ENCODE measurements around the gene RAB10.
A peak's percentile ranks its signal among the peaks of the same experiment; 100 is the strongest.
"Not testable (repeated sequence)": the region's sequence is repeated elsewhere in the genome, so short reads cannot be mapped to it uniquely, and the experiment has no call there.

The RAB10 gene

DNA sequence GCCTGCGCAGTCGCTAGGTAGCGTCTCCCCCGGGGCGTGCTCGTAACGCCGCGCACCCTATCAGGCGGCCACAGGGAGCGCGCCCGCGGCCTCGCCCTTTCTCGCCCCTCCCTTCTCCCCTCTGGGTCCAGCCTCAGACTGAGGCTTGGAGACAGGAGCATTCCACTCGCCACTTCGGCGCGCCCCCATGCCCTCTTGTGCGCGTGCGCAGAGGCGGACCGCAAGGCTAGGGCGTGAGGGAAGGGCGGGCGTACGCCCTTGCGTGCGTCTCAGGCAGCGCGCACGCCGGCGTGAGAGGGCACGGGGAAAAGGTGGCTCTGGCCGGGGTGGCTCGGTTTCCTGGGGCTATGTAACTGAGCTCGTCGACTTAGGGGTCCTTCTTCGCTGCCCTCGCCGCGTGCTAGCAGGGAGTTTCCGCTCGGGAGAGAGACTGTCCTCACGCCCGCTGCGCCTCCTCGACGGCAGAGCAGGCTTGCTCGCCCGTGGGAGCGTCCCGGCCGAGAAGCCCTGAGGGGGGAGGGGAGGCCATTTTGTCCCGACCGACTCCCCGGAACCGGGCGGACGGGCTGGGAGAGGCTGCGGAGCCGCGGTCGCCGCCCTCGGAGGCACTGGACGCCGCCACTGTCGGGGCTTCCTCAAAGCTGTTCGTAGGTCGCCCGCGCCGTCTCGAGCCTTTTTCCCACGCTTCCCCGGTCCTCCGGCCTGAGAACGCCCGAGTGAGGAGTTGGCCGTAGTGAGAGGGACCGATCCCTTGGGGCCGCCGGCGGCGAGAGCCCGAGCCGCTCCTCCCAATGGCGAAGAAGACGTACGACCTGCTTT lies at the start of gene RAB10:
Gene RAB10 (plus strand): TSS at position 267 of the 819 bp plus-strand sequence. CDS start 525 bp downstream, at position 792.
- Histone ChIP-seq H3K27ac (ENCODE audit: low read length) (no peak within 1 kb of the TSS), H3K4me1 (ENCODE audit: control insufficient read depth, insufficient read depth, low read length) (peaks cover 2% of the 10 kb centered on the region; the same call in 1 of the 2 replicates), H3K9me3 (ENCODE audit: control insufficient read depth, insufficient read depth, low read length) (no peaks in the 10 kb centered on the region), H3K36me3 (ENCODE audit: control insufficient read depth, insufficient read depth, low read length) (no peaks in the 10 kb centered on the region), H3K27me3 (ENCODE audit: control insufficient read depth, insufficient read depth, low read length) (no peaks in the 10 kb centered on the region), H3K4me3 (ENCODE audit: low read length) (peak within 1 kb of the TSS; percentile 60)
- WGBS (ENCODE audit: insufficient coverage, insufficient read length), result no CpG with 5 or more reads among the region's 94 CpGs
- peak; percentile 98 for DNase-seq (ENCODE audit: low read depth, low spot score)

DNA sequence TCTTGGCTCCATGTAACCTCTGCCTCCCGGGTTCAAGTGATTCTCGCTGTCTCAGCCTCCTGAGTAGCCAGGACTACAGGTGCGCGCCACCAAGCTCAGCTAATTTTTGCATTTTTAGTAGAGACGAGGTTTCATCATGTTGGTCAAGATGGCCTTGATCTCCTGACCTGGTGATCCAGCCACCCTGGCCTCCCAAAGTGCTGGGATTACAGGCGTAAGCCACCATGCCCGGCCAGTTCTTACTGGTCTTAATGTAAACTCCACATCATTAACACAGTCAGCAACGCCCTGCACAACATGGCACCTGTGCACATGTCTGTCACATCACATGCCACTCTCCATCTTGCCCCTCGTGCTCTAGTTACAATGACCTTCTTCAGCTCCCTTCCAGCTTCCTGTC lies 45.8 kb upstream of the RAB10 start:
- Histone ChIP-seq H3K4me3 (ENCODE audit: low read length) (no peak overlapping the region), H3K4me1 (ENCODE audit: control insufficient read depth, insufficient read depth, low read length) (no peaks in the 10 kb centered on the region), H3K9me3 (ENCODE audit: control insufficient read depth, insufficient read depth, low read length) (no peaks in the 10 kb centered on the region), H3K36me3 (ENCODE audit: control insufficient read depth, insufficient read depth, low read length) (no peaks in the 10 kb centered on the region), H3K27ac (ENCODE audit: low read length) (no peak overlapping the region), H3K27me3 (ENCODE audit: control insufficient read depth, insufficient read depth, low read length) (no peaks in the 10 kb centered on the region)
- WGBS (ENCODE audit: insufficient coverage, insufficient read length), result no CpG with 5 or more reads among the region's 9 CpGs
- DNase-seq (ENCODE audit: low read depth, low spot score), result no peak

DNA sequence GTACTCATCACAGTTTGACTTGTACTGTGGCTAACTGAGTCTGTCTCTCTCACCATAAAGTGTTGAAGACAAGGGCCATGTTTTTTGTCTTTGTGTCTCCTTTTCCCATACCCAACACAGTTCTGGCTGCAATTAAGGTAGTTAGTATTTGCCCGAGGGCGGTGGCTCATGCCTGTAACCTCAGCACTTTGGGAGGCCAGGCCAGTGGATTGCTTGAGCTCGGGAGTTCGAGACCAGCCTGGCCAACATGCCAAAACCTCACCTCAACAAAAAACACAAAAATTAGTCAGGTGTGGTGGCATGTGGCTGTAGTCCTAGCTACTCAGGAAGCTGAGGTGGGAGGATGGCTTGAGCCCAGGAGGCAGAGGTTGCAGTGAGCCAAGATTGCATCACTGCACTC lies 44.7 kb upstream of the RAB10 start:
- no peaks in the 10 kb centered on the region for H3K4me1 ChIP-seq (ENCODE audit: control insufficient read depth, insufficient read depth, low read length)
- no CpG with 5 or more reads among the region's 4 CpGs for WGBS (ENCODE audit: insufficient coverage, insufficient read length)
- DNase-seq (ENCODE audit: low read depth, low spot score), result no peak
- no peaks in the 10 kb centered on the region for H3K36me3 ChIP-seq (ENCODE audit: control insufficient read depth, insufficient read depth, low read length)
- H3K4me3 ChIP-seq (ENCODE audit: low read length), result no peak overlapping the region
- no peaks in the 10 kb centered on the region for H3K9me3 ChIP-seq (ENCODE audit: control insufficient read depth, insufficient read depth, low read length)
- no peak overlapping the region for H3K27ac ChIP-seq (ENCODE audit: low read length)
- no peaks in the 10 kb centered on the region for H3K27me3 ChIP-seq (ENCODE audit: control insufficient read depth, insufficient read depth, low read length)

DNA sequence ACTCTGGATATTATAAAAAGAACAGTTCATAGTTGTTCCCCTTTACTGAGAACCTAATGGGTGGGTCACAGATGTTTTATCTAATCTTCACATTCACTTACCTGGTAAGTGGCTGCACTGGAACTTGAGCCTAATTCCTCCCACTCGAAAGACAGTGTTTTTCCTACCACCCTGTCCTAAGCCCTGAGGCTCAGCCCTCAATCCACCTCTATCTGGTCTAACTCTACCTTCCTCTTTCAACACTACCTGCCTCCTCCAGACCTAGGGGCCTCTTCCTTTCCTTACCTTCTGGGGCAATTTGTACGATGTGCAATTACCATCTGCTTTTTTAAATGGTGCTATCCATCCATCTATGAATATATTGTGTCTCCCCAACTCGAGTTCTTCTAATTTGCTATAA lies 41.9 kb upstream of the RAB10 start:
- no peak overlapping the region for H3K4me3 ChIP-seq (ENCODE audit: low read length)
- H3K36me3 ChIP-seq (ENCODE audit: control insufficient read depth, insufficient read depth, low read length), result no peaks in the 10 kb centered on the region
- WGBS (ENCODE audit: insufficient coverage, insufficient read length), result no CpG with 5 or more reads among the region's 3 CpGs
- H3K27ac ChIP-seq (ENCODE audit: low read length), result no peak overlapping the region
- no peaks in the 10 kb centered on the region for H3K27me3 ChIP-seq (ENCODE audit: control insufficient read depth, insufficient read depth, low read length)
- no peak for DNase-seq (ENCODE audit: low read depth, low spot score)
- H3K4me1 ChIP-seq (ENCODE audit: control insufficient read depth, insufficient read depth, low read length), result no peaks in the 10 kb centered on the region
- no peaks in the 10 kb centered on the region for H3K9me3 ChIP-seq (ENCODE audit: control insufficient read depth, insufficient read depth, low read length)

DNA sequence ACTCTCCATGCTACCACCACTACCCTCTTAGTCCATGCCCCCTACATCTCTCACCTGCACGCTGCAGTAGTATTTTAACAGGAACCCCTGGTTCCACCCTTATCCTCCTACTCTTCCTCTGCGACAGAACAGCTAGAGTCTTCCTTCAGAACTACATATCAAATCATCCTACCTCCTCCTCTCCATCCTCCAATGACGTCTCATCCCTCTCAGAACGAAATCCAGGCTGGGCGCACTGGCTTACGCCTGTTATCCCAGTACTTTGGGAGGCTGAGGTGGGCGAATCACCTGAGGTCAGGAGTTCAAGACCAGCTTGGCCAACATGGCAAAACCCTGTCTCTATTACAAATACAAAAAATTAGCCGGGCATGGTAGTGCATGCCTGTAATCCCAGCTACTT lies 41.3 kb upstream of the RAB10 start:
- Histone ChIP-seq H3K4me1 (ENCODE audit: control insufficient read depth, insufficient read depth, low read length) (no peaks in the 10 kb centered on the region), H3K36me3 (ENCODE audit: control insufficient read depth, insufficient read depth, low read length) (no peaks in the 10 kb centered on the region), H3K27ac (ENCODE audit: low read length) (no peak overlapping the region), H3K27me3 (ENCODE audit: control insufficient read depth, insufficient read depth, low read length) (no peaks in the 10 kb centered on the region), H3K9me3 (ENCODE audit: control insufficient read depth, insufficient read depth, low read length) (no peaks in the 10 kb centered on the region), H3K4me3 (ENCODE audit: low read length) (no peak overlapping the region)
- WGBS (ENCODE audit: insufficient coverage, insufficient read length), result no CpG with 5 or more reads among the region's 8 CpGs
- no peak for DNase-seq (ENCODE audit: low read depth, low spot score)

DNA sequence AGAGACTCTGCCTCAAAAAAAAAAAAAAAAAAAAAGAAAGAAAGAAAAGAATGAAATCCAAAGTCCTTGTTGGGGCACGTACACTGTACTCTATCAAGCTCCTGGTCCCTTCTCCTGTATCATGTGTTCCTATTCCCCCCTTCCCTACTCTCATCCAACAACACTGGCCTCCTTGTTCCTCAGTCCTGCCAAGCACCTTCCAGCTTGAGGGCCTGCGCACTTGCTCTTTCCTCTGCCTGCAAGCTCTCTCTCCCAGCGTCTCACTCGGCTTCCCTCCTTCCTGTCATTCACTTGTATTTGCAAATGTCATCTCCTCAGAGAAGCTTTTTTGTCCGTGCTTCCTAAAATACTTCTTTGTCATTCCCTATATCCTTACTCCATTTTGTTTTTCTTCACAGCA lies 40.8 kb upstream of the RAB10 start:
- WGBS (ENCODE audit: insufficient coverage, insufficient read length), result no CpG with 5 or more reads among the region's 5 CpGs
- Histone ChIP-seq H3K9me3 (ENCODE audit: control insufficient read depth, insufficient read depth, low read length) (no peaks in the 10 kb centered on the region), H3K36me3 (ENCODE audit: control insufficient read depth, insufficient read depth, low read length) (no peaks in the 10 kb centered on the region), H3K27me3 (ENCODE audit: control insufficient read depth, insufficient read depth, low read length) (no peaks in the 10 kb centered on the region), H3K27ac (ENCODE audit: low read length) (no peak overlapping the region), H3K4me1 (ENCODE audit: control insufficient read depth, insufficient read depth, low read length) (no peaks in the 10 kb centered on the region), H3K4me3 (ENCODE audit: low read length) (no peak overlapping the region)
- DNase-seq (ENCODE audit: low read depth, low spot score), result no peak

DNA sequence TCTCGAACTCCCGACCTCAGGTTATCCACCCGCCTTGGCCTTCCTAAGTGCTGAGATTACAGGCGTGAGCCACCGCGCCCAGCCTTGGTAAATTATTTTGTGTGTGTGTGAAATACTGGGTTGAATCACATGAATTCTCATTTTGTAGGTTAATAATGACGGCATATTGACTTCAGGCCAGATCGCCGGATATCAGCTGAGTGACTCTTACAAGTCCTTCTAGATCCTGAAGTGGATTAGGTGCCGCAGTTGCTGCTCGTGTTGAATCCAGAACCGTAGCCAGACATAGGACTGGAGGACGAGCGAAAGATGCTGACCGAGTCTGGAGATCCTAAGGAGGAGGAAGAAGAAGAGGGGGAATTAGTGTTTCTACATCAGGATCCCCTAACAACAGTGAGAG lies 39.4 kb upstream of the RAB10 start:
- no peaks in the 10 kb centered on the region for H3K27me3 ChIP-seq (ENCODE audit: control insufficient read depth, insufficient read depth, low read length)
- H3K4me1 ChIP-seq (ENCODE audit: control insufficient read depth, insufficient read depth, low read length), result no peaks in the 10 kb centered on the region
- H3K4me3 ChIP-seq (ENCODE audit: low read length), result no peak overlapping the region
- H3K27ac ChIP-seq (ENCODE audit: low read length), result no peak overlapping the region
- no peaks in the 10 kb centered on the region for H3K9me3 ChIP-seq (ENCODE audit: control insufficient read depth, insufficient read depth, low read length)
- no peaks in the 10 kb centered on the region for H3K36me3 ChIP-seq (ENCODE audit: control insufficient read depth, insufficient read depth, low read length)
- no peak for DNase-seq (ENCODE audit: low read depth, low spot score)
- WGBS (ENCODE audit: insufficient coverage, insufficient read length), result no CpG with 5 or more reads among the region's 15 CpGs

DNA sequence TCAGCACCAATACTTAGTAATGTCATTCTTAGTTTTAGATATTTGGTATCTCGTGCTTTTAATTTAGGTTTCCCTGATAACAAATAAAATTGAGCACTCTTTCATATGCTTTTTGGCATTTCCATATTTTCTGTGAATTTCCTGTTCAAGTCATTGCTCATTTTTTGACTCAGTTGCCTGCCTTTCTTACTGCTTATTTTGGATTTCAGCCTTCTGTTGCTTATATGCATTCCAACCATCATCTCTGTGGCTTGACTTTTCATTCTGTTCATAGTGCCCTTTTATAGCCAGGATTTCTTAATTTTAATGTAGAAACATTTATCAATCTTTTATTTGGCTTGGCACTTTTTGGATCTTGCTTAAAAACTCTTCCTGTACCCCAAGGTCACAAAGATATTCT lies 37.0 kb upstream of the RAB10 start:
- Histone ChIP-seq H3K36me3 (ENCODE audit: control insufficient read depth, insufficient read depth, low read length) (no peaks in the 10 kb centered on the region), H3K4me3 (ENCODE audit: low read length) (no peak overlapping the region), H3K27me3 (ENCODE audit: control insufficient read depth, insufficient read depth, low read length) (no peaks in the 10 kb centered on the region), H3K27ac (ENCODE audit: low read length) (no peak overlapping the region), H3K4me1 (ENCODE audit: control insufficient read depth, insufficient read depth, low read length) (no peaks in the 10 kb centered on the region), H3K9me3 (ENCODE audit: control insufficient read depth, insufficient read depth, low read length) (no peaks in the 10 kb centered on the region)
- DNase-seq (ENCODE audit: low read depth, low spot score), result no peak
- no CpG with 5 or more reads among the region's 1 CpG for WGBS (ENCODE audit: insufficient coverage, insufficient read length)

DNA sequence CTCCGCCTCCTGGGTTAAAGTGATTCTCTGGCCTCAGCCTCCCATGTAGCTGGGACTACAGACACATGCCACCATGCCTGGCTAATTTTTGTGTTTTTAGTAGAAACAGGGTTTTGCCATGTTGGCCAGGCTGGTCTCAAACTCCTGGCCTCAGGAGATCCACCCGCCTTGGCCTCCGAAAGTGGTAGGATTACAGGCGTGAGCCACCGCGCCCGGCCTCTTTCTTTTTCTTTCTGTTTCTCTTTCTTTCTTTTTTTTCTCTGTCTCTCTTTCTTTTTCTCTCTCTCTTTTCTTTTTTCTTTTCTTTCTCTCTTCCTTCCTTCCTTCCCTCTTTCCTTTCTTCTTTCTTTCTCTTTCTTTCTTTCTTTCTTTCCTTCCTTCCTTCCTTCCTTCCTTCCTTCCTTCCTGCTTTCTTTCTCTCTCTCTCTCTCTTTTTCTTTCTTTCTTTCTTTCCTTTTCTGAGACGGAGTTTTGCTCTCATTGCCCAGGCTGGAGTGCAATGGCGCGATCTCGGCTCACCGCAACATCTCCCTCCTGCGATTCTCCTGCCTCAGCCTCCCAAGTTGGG lies 35.0 kb upstream of the RAB10 start:
- H3K4me3 ChIP-seq (ENCODE audit: low read length); DNase-seq (ENCODE audit: low read depth, low spot score); H3K36me3 ChIP-seq (ENCODE audit: control insufficient read depth, insufficient read depth, low read length); H3K27me3 ChIP-seq (ENCODE audit: control insufficient read depth, insufficient read depth, low read length); H3K9me3 ChIP-seq (ENCODE audit: control insufficient read depth, insufficient read depth, low read length); H3K27ac ChIP-seq (ENCODE audit: low read length); H3K4me1 ChIP-seq (ENCODE audit: control insufficient read depth, insufficient read depth, low read length): not testable (repeated sequence)
- WGBS (ENCODE audit: insufficient coverage, insufficient read length), result no CpG with 5 or more reads among the region's 13 CpGs

DNA sequence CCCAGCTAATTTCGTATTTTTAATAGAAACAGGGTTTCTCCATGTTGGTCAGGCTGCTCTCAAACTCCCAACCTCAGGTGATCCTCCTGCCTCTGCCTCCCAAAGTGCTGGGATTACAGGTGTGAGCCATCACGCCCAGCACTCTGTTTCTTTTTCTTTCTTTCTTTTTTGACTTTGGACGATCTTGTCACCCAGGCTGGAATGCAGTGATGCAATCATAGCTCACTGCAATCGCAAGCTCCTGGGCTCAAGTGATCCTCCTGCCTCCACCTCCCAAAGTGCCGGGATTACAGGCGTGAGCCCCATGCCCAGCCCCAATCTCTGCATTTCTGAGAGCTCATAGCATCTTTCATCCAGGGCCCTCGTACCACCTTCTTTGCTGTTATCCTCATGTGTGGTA lies 34.5 kb upstream of the RAB10 start:
- not testable (repeated sequence) for H3K9me3 ChIP-seq (ENCODE audit: control insufficient read depth, insufficient read depth, low read length); H3K36me3 ChIP-seq (ENCODE audit: control insufficient read depth, insufficient read depth, low read length); H3K4me3 ChIP-seq (ENCODE audit: low read length); H3K4me1 ChIP-seq (ENCODE audit: control insufficient read depth, insufficient read depth, low read length); DNase-seq (ENCODE audit: low read depth, low spot score); H3K27me3 ChIP-seq (ENCODE audit: control insufficient read depth, insufficient read depth, low read length); H3K27ac ChIP-seq (ENCODE audit: low read length)
- WGBS (ENCODE audit: insufficient coverage, insufficient read length), result no CpG with 5 or more reads among the region's 7 CpGs

Measured in iPS DF 6.9 (cell line).